Nephron (organoid): Measurements from ENCODE around the gene USB1.

Experiments used
- H3K27ac Mint-ChIP-seq, 3 experiments: 2 replicates each; pipeline ENCODE4 v1.8.0; 2020; ENCODE audit warnings: mixed read lengths in 3 of 3, mild to moderate bottlenecking in 2 of 3, moderate library complexity in 1 of 3
- H3K27me3 Mint-ChIP-seq: 2 replicates; pipeline ENCODE4 v1.8.0; 2021; ENCODE audit warnings: low read depth, mild to moderate bottlenecking, moderate library complexity, mixed read lengths
- H3K36me3 Mint-ChIP-seq: 2 replicates; pipeline ENCODE4 v1.8.0; 2020; ENCODE audit warnings: low read depth, mixed read lengths
- H3K4me1 Mint-ChIP-seq: 2 replicates; pipeline ENCODE4 v1.8.0; 2020; ENCODE audit warnings: mixed read lengths
- H3K4me3 Mint-ChIP-seq, 3 experiments: 2 replicates each; pipeline ENCODE4 v1.8.0; 2020; ENCODE audit warnings: mild to moderate bottlenecking in 3 of 3, mixed read lengths in 3 of 3, moderate library complexity in 2 of 3
- H3K9me3 Mint-ChIP-seq: 2 replicates; pipeline ENCODE4 v1.8.0; 2020; ENCODE audit warnings: mixed read lengths
- TF ChIP-seq, protein P1 (sequence below), 3 experiments: fragments of 200-600 bp; sonication (generic); IDR thresholded peaks; one replicate each; pipeline ENCODE4 v1.5.0; 2021; ENCODE audit warnings: antibody characterized with exemption in 3 of 3; ENCODE audit not compliant: unreplicated experiment in 3 of 3

The USB1 gene, protein sequence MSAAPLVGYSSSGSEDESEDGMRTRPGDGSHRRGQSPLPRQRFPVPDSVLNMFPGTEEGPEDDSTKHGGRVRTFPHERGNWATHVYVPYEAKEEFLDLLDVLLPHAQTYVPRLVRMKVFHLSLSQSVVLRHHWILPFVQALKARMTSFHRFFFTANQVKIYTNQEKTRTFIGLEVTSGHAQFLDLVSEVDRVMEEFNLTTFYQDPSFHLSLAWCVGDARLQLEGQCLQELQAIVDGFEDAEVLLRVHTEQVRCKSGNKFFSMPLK

DNA sequence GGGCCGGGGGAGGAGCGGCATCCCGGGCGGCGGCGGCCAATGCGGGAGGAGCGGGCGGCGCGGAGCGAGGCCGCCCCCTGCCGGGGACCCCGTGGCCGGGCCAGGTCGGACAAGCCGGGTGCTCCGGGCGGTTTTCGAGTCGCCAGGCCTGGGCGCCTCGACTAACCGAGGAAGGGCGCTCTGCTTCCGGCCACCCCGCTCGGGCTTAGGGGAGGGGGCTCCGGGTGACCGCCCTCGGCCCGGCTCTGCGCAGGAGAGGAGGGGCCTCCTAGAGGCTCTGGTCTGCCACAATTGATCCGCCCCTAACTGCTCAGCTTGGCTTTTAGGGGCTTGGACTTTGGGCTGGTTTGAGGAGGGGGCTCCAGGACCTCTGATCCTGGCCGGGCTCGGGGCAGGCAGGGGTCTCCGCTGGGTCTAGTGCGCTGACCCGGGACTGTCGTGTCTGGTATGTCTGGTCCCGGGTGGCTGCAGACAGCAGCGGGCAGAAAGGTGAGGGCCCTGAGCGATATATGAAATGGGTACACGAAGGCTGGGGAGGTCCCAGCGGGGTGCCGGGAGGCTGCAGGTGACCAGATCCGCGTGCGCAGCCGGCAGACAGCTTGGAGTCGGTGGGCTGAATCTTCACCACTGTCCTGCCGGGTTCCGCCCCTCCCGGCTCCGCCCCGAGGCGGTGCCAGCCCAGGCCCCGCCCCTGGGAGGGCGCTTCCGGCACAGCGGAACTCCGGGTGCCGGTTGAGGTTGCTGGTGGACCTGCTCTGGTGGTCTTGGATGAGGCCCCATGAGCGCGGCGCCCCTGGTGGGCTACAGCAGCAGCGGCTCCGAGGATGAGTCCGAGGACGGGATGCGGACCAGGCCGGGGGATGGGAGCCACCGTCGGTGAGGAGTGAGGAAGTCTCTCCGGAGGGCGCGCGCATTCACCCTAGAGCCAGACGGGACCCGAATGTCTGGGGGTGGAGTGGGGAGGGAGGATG, at the start of gene USB1:
TSS of gene USB1 (plus strand) at position 702 of the 971 bp plus-strand sequence. CDS start at position 779, 77 bp downstream.
- Mint-ChIP-seq H3K27me3 (no peaks in the 10 kb centered on the region), H3K4me1 (peaks cover 13% of the 10 kb centered on the region), H3K36me3 (peaks cover 23% of the 10 kb centered on the region), H3K4me3 (peak within 1 kb of the TSS; percentile 90 to 93 (median 90)), H3K27ac (peak within 1 kb of the TSS; percentile 55 to 89 (median 80)), H3K9me3 (no peaks in the 10 kb centered on the region)
- TF ChIP-seq, protein P1, sequence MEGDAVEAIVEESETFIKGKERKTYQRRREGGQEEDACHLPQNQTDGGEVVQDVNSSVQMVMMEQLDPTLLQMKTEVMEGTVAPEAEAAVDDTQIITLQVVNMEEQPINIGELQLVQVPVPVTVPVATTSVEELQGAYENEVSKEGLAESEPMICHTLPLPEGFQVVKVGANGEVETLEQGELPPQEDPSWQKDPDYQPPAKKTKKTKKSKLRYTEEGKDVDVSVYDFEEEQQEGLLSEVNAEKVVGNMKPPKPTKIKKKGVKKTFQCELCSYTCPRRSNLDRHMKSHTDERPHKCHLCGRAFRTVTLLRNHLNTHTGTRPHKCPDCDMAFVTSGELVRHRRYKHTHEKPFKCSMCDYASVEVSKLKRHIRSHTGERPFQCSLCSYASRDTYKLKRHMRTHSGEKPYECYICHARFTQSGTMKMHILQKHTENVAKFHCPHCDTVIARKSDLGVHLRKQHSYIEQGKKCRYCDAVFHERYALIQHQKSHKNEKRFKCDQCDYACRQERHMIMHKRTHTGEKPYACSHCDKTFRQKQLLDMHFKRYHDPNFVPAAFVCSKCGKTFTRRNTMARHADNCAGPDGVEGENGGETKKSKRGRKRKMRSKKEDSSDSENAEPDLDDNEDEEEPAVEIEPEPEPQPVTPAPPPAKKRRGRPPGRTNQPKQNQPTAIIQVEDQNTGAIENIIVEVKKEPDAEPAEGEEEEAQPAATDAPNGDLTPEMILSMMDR (IDR thresholded peaks at IDR 0.05; ENCODE audit: unreplicated experiment in 3 of 3) = peak; percentile 62 to 69 (median 66)

DNA sequence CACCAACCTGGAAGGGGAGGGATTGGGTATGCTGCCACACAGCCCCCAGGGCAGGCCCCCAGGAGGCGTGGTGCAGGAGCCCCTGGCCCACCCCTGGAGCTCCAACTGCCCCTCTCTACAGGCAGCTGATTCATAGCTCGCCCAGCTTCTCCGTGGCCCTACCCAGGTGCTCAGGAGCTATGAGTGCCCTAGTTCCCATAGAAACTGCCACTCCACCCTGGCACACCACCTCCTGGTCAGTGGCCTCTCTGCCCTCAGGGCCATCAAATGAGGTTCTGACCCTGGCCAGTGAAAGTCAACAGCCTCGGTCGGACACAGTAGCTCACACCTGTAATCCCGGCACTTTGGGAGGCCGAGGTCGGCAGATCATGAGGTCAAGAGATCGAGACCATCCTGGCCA, 48.3 kb upstream of the USB1 start:
- Mint-ChIP-seq H3K36me3 (no peaks in the 10 kb centered on the region), H3K4me1 (no peaks in the 10 kb centered on the region), H3K9me3 (no peaks in the 10 kb centered on the region), H3K27ac (no peak overlapping the region), H3K27me3 (peaks cover 4% of the 10 kb centered on the region), H3K4me3 (no peak overlapping the region)
- TF ChIP-seq, protein P1 (IDR thresholded peaks at IDR 0.05; ENCODE audit: unreplicated experiment in 3 of 3) = no peak

DNA sequence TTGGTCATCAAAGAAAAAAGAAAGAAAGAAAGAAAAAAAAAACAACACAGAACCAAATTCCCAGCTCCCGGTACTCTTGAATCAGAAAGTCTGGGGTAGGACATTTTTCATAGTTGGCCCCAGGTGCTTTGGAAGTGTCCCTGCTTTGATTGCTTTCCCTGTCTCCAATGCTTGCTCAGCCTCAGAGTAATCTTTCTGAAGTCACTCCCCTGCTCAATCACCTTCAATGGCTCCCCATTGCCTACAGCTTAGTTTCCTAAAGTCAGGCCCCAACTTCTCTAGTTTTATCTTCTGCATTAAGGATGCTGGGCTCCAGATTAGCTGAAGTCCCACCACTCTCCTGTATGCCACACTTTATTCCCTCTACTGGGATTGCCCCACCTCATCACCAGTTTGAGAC, 47.4 kb upstream of the USB1 start:
- TF ChIP-seq, protein P1 (IDR thresholded peaks at IDR 0.05; ENCODE audit: unreplicated experiment in 3 of 3) = no peak
- no peak overlapping the region for H3K4me3 Mint-ChIP-seq
- no peak overlapping the region for H3K27ac Mint-ChIP-seq
- no peaks in the 10 kb centered on the region for H3K36me3 Mint-ChIP-seq
- no peaks in the 10 kb centered on the region for H3K4me1 Mint-ChIP-seq
- H3K9me3 Mint-ChIP-seq = no peaks in the 10 kb centered on the region
- peaks cover 4% of the 10 kb centered on the region for H3K27me3 Mint-ChIP-seq

DNA sequence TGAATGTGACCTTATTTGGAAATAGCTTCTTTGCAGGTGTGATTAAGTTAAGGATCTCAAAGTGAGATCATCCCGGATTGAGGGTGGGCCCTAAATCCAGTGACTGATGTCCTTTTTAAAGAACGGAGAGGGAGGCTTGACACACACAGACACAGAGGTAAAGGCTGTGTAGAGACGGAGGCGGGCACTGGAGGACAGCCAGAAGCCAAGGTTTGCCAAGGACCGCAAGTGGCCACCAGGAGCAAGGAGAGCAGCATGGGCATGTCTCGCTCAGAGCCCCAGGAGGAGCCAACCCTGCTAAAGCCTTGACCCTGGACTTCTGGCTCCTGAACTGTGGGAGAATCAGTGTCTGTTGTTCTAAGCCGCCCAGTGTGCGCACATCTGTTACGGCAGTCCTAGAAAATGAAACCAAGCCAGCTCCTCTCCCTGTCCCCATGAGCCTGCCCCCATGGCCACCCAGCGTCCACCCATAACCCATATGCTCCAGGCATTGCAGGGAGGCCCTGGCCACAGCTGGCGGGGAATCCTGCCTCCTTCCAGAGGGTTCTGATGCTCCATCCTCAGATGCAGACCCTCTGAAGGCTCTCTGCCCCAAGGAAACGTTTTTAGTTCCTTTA, 45.5 kb upstream of the USB1 start:
- Mint-ChIP-seq H3K27me3 (peaks cover 6% of the 10 kb centered on the region), H3K36me3 (no peaks in the 10 kb centered on the region), H3K9me3 (no peaks in the 10 kb centered on the region), H3K27ac (no peak overlapping the region), H3K4me1 (no peaks in the 10 kb centered on the region), H3K4me3 (no peak overlapping the region)
- TF ChIP-seq, protein P1 (IDR thresholded peaks at IDR 0.05; ENCODE audit: unreplicated experiment in 3 of 3) = no peak

DNA sequence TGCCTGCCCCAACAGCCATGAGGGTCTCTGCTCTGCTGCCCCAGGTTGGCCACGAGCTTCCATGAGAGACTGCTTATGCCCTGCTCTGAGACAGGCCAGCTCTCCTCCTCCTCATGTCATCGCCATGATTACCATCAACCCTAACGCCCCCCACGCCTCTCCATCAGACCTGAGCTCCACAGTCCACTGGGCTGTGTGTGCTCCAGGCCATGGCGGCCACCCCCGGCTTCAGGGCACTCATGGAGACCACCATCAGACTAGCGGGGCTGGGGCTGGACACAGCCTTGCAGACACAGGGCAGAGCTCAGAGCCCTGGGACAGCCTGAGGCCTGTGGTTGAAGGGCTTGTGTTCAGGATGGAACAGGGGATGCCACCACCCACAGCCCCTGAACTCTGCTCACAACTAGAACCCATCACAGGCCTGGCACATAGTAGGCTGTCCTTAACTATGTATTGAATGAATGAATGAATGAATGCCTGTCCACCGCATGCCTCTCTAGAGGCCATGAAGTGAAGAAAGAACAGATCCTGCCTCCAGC, 44.9 kb upstream of the USB1 start:
- Mint-ChIP-seq H3K4me3 (no peak overlapping the region), H3K9me3 (no peaks in the 10 kb centered on the region), H3K4me1 (no peaks in the 10 kb centered on the region), H3K27me3 (peaks cover 8% of the 10 kb centered on the region), H3K36me3 (no peaks in the 10 kb centered on the region), H3K27ac (no peak overlapping the region)
- TF ChIP-seq, protein P1 (IDR thresholded peaks at IDR 0.05; ENCODE audit: unreplicated experiment in 3 of 3) = no peak
